GM10847 (cell line): ENCODE results near the gene VANGL1.

Experiments used
- POLR2A ChIP-seq: IDR thresholded peaks from 2 replicates; pipeline ENCODE4 v1.6.1; 2011; ENCODE audit not compliant: insufficient read length; ENCODE audit errors: extremely low read depth

The VANGL1 gene

DNA sequence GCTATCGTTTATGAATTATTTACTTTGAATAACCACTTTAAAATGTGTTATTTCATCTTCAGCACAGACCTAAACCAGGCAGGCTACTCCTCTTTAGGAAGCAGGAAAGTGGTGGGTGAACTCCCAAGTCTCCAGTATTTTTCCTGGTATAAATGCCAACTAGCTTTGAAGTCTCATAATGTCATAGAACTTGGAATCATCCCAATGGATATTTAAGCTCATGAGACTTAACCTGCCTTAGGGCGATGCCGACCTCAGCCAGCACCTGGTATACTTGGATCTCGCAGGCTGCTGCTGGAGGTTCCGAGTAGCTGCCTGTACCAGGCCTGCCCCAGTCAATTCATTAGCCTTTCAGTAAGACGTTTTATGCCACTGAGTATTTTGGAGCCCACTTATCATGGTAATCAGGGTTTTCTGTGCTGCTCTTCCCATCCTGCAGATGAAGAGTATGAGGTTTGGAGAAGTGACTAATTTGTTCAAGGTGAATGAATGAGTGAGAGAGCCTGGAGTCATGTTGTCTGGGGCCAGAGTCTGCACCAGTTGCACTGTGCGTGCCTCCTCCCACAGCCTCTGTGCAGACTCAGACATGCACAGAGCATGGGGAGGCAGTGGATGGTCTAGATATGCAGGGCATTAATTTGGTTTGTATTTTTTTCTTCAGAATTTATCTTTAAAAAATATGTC lies 34.9 kb downstream of the VANGL1 start:
- TF ChIP-seq POLR2A = no peak

DNA sequence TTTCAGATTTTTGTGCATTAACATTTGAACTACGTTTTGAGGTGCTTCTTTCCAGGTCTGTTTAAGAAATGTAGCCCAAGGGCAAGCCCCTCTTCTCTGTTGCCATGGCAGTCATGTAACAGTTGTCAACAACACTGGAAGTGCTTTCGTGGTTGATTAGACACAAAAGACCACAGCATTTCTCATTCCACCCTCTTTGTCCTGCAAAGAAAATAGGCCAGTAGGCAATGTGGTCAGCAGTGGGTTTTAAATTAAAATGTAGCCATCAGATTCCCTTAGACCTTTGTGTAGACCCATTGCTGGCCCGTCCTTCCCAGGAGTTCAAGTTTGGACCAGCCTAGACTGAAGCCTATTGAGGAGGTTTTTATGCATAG lies 35.4 kb downstream of the VANGL1 start:
- TF ChIP-seq POLR2A = no peak

DNA sequence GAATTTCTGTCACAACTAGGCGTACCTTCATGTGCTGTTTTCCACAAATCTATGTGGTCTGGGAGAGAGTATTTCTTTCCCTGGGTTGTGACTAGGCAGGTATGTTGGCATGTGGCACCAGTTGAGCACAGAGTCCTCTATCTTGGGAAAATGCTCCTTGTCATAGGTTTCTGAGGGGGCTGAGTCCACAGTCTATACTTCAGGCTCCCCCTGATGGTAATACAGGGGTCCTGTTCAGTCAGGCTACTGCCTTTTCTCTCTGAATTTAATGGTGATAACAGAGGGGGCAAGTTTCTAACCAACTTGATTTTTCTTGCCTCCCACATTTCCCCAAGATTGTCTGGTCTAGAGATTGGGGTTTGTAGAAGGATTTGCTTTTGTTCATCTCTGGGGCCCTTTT lies 35.8 kb downstream of the VANGL1 start:
- no peak for TF ChIP-seq POLR2A

DNA sequence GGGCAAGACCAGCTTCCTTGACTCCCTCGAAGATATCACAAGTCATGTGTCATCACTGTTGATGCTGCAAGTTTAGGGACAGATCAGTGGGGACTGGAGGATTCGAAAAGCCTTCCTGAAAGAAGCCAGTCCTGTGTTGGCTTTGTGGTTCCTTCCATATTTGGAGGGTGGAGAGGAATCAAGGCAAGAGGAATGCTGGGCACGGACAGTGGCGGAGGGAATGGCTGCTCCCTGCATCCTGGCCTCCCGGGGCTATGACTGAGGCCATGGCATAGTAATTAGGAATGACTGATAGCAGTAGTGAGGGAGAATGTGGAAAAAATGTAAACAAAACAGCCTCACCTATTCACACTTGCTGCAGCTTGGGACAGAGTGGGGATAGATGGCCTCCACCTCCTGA lies 36.4 kb downstream of the VANGL1 start:
- no peak for TF ChIP-seq POLR2A

DNA sequence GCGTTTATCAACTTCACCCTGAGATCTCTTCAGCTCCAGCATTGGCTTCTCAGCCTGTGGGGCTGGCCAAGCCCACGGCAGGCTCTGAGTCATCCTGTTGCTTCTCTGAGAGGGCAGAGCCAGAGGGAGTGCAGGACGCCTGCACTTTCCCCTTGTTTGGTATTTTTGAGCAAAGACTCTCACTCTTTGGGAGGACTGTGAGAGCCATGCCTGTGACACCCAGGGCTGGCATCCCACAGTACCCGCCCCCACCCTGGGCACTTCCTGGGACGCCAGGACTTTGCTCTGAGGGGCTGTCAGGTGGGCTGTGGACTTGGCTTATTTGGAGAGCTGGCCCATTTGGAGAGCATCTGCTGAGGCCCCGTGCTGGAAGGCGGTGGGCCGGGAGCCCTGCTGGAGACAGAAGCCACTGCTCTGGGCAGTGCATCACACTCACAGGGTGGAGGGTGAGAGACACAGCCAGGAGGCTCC lies 37.4 kb downstream of the VANGL1 start:
- TF ChIP-seq POLR2A = no peak

DNA sequence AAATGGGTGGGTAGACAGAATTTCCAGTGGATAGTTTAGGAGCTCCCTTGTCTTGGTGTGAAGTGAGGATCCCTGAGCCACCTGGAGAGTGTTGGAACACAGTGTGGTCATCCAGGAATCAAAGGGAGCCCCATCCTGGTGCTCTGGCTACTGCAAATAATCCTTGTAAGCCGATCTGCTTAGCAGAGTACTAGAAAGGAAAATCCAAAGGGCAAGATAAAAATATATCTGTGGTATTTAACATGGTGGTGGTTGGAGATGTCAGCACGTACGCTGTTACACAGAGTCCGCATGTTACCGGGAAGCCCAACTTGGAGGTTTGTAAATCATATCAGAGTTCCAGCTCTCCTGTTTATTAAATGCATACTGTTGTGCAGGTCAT lies 39.0 kb downstream of the VANGL1 start:
- TF ChIP-seq POLR2A = no peak

DNA sequence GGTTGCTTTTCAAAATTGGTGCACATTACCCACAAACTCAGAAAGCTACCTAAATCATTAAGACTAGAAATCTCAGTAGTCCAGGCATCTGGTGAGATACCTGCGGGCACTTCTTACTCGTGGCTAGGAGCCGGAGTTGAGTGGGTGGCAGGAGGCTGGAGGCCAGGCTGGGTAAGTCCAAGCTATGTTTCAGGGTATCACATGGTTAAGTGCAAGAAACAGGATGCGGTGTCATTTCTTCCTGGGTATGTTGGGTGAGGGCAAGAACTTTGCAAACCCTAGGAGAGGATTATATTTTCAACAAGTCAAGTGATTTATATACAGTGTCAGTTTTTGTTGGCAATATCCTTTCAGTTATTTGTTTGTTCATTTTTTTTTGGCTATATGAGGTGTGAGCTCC lies 41.0 kb downstream of the VANGL1 start:
- TF ChIP-seq POLR2A = no peak

DNA sequence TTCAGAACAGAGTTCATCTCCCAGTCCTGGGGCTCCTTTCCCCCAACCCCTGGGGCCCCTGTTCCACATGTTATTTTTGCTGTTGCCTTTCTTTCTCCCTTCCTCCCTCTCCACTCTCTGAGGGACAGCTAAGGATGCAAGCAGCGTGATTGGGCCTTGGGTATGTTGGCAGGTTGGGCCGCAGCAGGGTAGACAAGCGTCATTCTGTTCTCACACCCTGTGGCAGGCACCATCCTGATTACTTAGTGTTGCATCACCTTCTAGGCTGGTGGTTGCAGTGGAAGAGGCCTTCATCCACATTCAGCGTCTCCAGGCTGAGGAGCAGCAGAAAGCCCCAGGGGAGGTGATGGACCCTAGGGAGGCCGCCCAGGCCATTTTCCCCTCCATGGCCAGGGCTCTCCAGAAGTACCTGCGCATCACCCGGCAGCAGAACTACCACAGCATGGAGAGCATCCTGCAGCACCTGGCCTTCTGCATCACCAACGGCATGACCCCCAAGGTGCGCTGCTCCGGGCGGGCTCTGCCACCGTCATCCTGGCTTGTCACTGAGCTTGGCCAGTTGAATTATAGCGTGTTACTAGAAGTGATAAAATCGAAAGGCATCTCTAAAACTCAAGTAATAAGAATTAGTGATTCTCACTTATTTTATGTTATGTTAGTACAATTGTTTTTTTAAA lies 43.4 kb downstream of the VANGL1 start:
- TF ChIP-seq POLR2A = no peak

DNA sequence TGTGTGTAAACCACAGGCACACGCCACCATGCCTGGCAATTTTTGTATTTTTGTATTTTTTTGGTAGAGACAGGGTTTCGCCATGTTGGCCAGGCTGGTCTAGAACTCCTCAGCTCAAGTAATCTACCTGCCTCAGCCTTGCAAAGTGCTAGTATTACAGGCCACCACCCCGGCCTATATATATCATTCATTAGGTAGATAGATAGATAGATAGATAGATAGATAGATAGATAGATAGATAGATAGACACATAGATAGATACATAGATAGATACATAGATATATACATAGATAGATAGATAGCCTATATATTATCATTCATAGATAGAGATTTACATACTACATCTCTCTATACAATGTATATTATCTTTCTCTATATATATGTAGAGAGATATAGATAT lies 46.0 kb downstream of the VANGL1 start:
- no peak for TF ChIP-seq POLR2A

DNA sequence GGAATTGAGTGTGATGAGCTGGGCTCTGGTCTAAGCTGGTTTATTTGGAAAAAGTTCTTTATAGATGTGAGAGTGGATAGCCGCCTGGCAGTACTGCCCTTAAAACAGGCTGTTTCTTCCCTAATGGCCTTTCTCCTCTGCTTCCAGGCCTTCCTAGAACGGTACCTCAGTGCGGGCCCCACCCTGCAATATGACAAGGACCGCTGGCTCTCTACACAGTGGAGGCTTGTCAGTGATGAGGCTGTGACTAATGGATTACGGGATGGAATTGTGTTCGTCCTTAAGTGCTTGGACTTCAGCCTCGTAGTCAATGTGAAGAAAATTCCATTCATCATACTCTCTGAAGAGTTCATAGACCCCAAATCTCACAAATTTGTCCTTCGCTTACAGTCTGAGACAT lies 49.2 kb downstream of the VANGL1 start:
- TF ChIP-seq POLR2A = no peak

DNA sequence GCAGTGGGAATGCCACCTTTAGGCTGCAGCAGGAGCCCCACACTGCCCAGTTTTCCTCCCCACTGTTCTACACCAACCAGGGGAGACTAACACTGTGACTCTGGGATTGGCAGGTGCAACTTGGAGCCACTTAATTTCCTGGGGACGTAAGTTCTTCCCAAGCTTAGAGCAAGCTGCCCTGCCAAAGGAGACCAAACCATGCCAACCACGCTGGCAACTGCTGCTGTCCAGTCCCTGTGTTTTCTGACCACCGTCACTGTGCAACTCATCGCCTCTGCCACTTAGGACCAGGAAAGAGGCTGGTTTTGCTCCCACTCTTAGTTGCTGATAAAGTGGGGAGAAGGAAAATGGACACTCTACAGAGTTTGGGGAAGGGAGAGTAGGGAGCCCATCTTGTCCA lies 50.5 kb downstream of the VANGL1 start:
- no peak for TF ChIP-seq POLR2A

DNA sequence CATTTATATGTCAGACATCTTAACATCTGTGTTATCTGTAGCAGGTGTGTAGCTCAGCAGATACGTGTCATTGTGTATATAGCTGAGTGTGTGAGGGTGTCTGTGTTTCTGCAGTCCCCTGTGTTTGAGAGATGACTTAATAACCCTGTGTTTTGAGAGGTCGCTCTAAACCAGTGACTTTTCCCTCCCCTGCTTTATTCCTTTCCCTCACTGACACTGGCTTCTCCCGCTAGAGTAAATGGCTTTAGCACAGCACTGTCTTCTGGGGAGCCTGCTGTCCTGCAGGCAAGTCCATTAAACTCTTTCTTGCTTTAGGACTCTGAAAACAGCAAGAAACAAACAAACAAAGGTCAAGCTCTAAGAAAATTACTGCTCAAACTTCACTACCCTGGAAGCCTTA lies 53.0 kb downstream of the VANGL1 start:
- TF ChIP-seq POLR2A = no peak

DNA sequence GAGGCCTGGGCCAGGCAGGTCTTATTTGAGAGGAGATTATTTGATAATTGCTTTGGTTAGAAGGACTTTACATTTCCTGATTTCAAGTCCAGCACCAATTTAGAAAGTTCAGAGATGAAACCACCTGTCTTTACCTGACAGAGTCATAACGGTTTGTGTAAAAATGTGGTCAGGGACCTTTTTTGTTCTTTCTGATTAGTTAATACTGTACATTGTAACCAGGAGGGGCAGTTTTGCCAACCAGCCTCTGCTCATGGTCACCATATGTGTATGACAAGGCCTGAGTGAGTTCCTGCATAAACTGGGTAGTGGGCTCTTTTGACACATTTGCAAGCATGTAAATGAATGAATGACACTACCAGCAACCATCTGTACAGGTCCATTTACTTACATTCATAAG lies 55.8 kb downstream of the VANGL1 start:
- TF ChIP-seq POLR2A = no peak

DNA sequence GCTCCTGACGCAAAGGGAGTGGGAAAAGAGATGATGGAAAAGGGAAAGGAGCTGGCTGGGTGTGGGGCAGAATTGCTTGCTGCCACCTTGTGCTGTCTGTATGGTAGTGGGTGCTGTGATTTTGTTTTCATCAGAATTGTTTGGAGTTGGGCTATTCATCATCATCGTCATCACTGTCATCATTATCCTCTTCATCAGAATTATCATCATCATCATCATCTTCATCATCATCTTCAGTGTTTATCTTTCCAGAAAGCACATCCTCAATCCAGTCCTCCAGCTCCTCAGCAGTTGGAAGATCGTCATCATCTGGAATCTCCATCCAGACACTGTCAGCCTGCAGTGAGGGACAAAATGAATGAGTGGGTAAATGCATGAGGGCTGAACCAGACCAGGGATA lies 59.3 kb downstream of the VANGL1 start:
- no peak for TF ChIP-seq POLR2A

DNA sequence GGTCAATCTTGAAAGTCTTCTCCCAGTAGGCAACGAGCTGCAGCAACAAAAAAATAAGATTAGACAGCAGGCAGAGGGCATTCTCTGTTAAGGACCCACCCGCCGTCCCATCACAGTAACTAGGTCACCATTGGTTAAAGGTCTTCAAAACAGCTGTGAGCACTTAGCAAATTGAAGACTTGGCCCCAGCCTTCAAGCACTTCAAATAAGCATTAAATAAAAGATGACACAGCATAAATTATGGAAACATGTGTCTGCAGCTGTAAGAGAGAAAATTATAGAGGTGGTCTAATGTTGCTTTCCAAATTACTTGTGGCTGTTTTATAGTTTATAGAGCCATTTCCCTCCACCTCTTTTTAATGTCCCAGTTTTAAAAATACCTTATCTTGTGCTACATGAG lies 61.2 kb downstream of the VANGL1 start:
- no peak for TF ChIP-seq POLR2A

DNA sequence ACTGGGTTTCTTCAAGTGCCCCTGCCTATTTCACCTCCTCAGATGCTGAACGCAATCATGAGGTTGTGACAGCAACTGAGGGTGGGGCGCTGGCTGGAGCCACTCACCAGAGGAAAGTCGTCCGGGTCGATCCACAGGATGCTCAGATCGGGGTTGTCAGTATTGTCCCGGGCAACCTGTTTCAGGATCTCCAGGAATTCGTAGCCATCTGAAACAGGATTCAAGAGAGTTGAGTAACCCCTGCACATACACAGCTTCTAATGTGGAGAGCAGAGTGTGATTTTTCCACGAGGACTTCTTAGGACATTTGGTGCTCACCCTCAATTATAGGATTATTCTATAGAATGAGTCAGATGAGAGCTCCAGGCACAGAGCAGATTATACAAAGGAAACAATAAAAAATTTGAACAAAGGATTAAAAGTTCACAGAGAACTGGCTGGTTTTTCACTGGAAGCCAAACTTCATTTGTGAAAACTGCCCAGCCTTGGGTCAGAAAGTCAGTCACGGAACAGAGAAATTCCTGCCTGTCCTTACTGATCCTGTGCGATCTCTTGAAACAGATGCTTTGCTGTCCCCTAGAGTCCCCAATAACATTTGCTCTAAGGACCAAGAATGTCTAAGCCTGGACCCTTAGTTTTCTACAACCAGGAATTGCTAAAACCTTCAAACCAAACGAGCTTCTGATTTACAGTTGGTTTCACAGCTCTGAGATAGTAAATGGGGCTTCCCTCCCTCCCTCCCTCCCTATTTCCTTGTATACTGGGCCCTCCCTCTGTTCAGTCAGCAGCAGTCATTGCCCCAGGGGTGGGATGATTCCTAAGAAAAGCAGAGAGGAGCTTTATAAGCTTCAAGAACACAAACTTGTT lies 63.5 kb downstream of the VANGL1 start:
- no peak for TF ChIP-seq POLR2A
